ENCODE results near the gene RLN3. TPM values are rescaled to one million over a fixed set of nuclear protein-coding genes. Genes with fewer than 3 reads are reported as not detected.

Gene RLN3
- not detected for total RNA-seq

GRCh38 chr19:14027856-14028450, at the start of gene RLN3:
Gene RLN3, plus strand, starts transcription at chr19:14028148. Its CDS starts 57 bp downstream, at chr19:14028205.
- 70 to 85% methylated on average over 5 to 24 of the region's 24 CpGs for WGBS, 2 donors
- no peak for TF ChIP-seq POLR2A (IDR thresholded peaks at IDR 0.05)
- TF ChIP-seq CTCF (IDR thresholded peaks at IDR 0.05) = no peak
- Histone ChIP-seq H3K36me3 (no peaks in the 10 kb centered on the region), H3K27ac (no peak within 1 kb of the TSS), H3K4me1 (peaks cover 0 to 25% (median 14%) of the 10 kb centered on the region in 3 donors), H3K9me3 (no peaks in the 10 kb centered on the region), H3K4me3 (no peak within 1 kb of the TSS), H3K27me3 (peaks cover 0 to 28% (median 0%) of the 10 kb centered on the region in 4 donors)
- DNase-seq = no peak
- intact Hi-C loops (cut with DNase I) = no loop called here

GRCh38 chr19:13978351-13979243, 49.4 kb upstream of the RLN3 start:
- 0% methylated on average over 1 of the region's 74 CpGs; no CpG with 5 or more reads in 1 of the 2 donors for WGBS, 2 donors
- Histone ChIP-seq H3K4me3 (peak overlapping the region; percentile 36 to 74 (median 54)), H3K27ac (peak overlapping the region; percentile 61 to 84 (median 78)), H3K27me3 (no peaks in the 10 kb centered on the region), H3K9me3 (no peaks in the 10 kb centered on the region), H3K4me1 (peaks cover 11 to 28% (median 21%) of the 10 kb centered on the region in 3 donors), H3K36me3 (peaks cover 0 to 65% (median 3%) of the 10 kb centered on the region in 3 donors)
- intact Hi-C loops (cut with DNase I) = no loop called here
- no peak for DNase-seq
- TF ChIP-seq CTCF (IDR thresholded peaks at IDR 0.05) (peak in 1 of 6 experiments; percentile 5), POLR2A (IDR thresholded peaks at IDR 0.05) (no peak)

GRCh38 chr19:13979244-13979615, 48.7 kb upstream of the RLN3 start:
- H3K27me3 ChIP-seq = no peaks in the 10 kb centered on the region
- intact Hi-C loops (cut with DNase I) = no loop called here
- no peak for DNase-seq
- WGBS, 2 donors = 9 to 30% methylated on average over 2 to 4 of the region's 12 CpGs
- H3K4me3 ChIP-seq = peak overlapping the region; percentile 36 to 74 (median 54)
- TF ChIP-seq CTCF (IDR thresholded peaks at IDR 0.05) = no peak
- no peak for TF ChIP-seq POLR2A (IDR thresholded peaks at IDR 0.05)
- H3K36me3 ChIP-seq = peaks cover 0 to 62% (median 5%) of the 10 kb centered on the region in 3 donors
- H3K9me3 ChIP-seq = no peaks in the 10 kb centered on the region
- peak overlapping the region; percentile 61 to 84 (median 78) for H3K27ac ChIP-seq
- H3K4me1 ChIP-seq = peaks cover 11 to 32% (median 21%) of the 10 kb centered on the region in 3 donors

- Histone ChIP-seq H3K27ac (peak overlapping the region in 2 of 4 donors; percentile 82 to 84), H3K9me3 (no peaks in the 10 kb centered on the region), H3K36me3 (peaks cover 0 to 62% (median 5%) of the 10 kb centered on the region in 3 donors), H3K27me3 (no peaks in the 10 kb centered on the region), H3K4me1 (peaks cover 11 to 32% (median 21%) of the 10 kb centered on the region in 3 donors), H3K4me3 (peak overlapping the region in 2 of 4 donors; percentile 49 to 60)
- intact Hi-C loops (cut with DNase I) = no loop called here
- no peak for DNase-seq
- WGBS, 2 donors = 60 to 69% methylated on average over 5 to 12 of the region's 12 CpGs
- TF ChIP-seq CTCF (IDR thresholded peaks at IDR 0.05) (no peak), POLR2A (IDR thresholded peaks at IDR 0.05) (no peak)
These were observed 48.3 kb upstream of the RLN3 start for GRCh38 chr19:13979686-13980085.

GRCh38 chr19:13980340-13980739, 47.6 kb upstream of the RLN3 start:
- H3K27me3 ChIP-seq = no peaks in the 10 kb centered on the region
- no peak overlapping the region for H3K27ac ChIP-seq
- WGBS, 2 donors = no CpG with 5 or more reads among the region's 15 CpGs
- DNase-seq = no peak
- no peaks in the 10 kb centered on the region for H3K9me3 ChIP-seq
- H3K4me1 ChIP-seq = peaks cover 11 to 36% (median 21%) of the 10 kb centered on the region in 3 donors
- no peak overlapping the region for H3K4me3 ChIP-seq
- TF ChIP-seq CTCF (IDR thresholded peaks at IDR 0.05) (no peak), POLR2A (IDR thresholded peaks at IDR 0.05) (no peak)
- intact Hi-C loops (cut with DNase I) = no loop called here
- H3K36me3 ChIP-seq = peaks cover 0 to 58% (median 5%) of the 10 kb centered on the region in 3 donors

Data from esophagus squamous epithelium (tissue), 5 donors.